Measurements from ENCODE around the gene BCO2. TPM values are rescaled to one million over a fixed set of nuclear protein-coding genes. Genes with fewer than 3 reads are reported as not detected.

Gene BCO2
- total RNA-seq, 1 experiment from 2014 or later, result 2.5 TPM

GRCh38 chr11:112267188-112267591, 91.9 kb downstream of the BCO2 start:
- TF ChIP-seq CTCF (conservative IDR thresholded peaks at IDR 0.05; ENCODE audit: low read depth, low read length) (no peak), EZH2 (IDR thresholded peaks at IDR 0.05; ENCODE audit: borderline replicate concordance, low read depth, low read length, poor library complexity, severe bottlenecking) (no peak)
- CTCF ChIA-PET, result interaction anchor here (0.5 kb wide), 1 partner anchor 12 kb away, joined by 6 read pairs; no protein-coding TSS in a partner anchor
- BruUV-seq (replicated peaks), result no TSS peak

GRCh38 chr11:112268406-112268805, 93.1 kb downstream of the BCO2 start:
- DNase-seq (ENCODE audit: low spot score), result no peak
- no peak overlapping the region for H3K27ac ChIP-seq (ENCODE audit: low read depth, low read length, poor library complexity, severe bottlenecking)
- H3K4me1 ChIP-seq (ENCODE audit: insufficient read depth, low read length, poor library complexity, severe bottlenecking), result no peaks in the 10 kb centered on the region
- intact Hi-C loops (cut with micrococcal nuclease; ENCODE audit: unreplicated experiment), result no loop called here
- ChIA-PET CTCF (no interaction called here), POLR2A (ENCODE audit: low non-redundant PET) (no interaction called here)
- no TSS peak for BruUV-seq (replicated peaks)
- no peak overlapping the region for H3K4me3 ChIP-seq (ENCODE audit: low read depth, low read length, poor library complexity, severe bottlenecking)
- H3K27me3 ChIP-seq (replicated peaks; ENCODE audit: insufficient read depth, low read depth, low read length, poor library complexity), result no peaks in the 10 kb centered on the region
- TF ChIP-seq CTCF (conservative IDR thresholded peaks at IDR 0.05; ENCODE audit: low read depth, low read length) (no peak), EZH2 (IDR thresholded peaks at IDR 0.05; ENCODE audit: borderline replicate concordance, low read depth, low read length, poor library complexity, severe bottlenecking) (no peak)
- H3K36me3 ChIP-seq (ENCODE audit: insufficient read depth, low read length, poor library complexity, severe bottlenecking), result no peaks in the 10 kb centered on the region
- H3K9me3 ChIP-seq (ENCODE audit: low read depth, low read length, poor library complexity, severe bottlenecking), result no peaks in the 10 kb centered on the region

More at GRCh38 chr11:112267188-112267591, 91.9 kb downstream of the BCO2 start:
- H3K4me3 ChIP-seq (ENCODE audit: low read depth, low read length, poor library complexity, severe bottlenecking), result no peak overlapping the region
- no peaks in the 10 kb centered on the region for H3K36me3 ChIP-seq (ENCODE audit: insufficient read depth, low read length, poor library complexity, severe bottlenecking)
- no peak for DNase-seq (ENCODE audit: low spot score)
- no peak overlapping the region for H3K27ac ChIP-seq (ENCODE audit: low read depth, low read length, poor library complexity, severe bottlenecking)
- intact Hi-C loops (cut with micrococcal nuclease; ENCODE audit: unreplicated experiment), result no loop called here
- H3K27me3 ChIP-seq (replicated peaks; ENCODE audit: insufficient read depth, low read depth, low read length, poor library complexity), result no peaks in the 10 kb centered on the region
- no peaks in the 10 kb centered on the region for H3K4me1 ChIP-seq (ENCODE audit: insufficient read depth, low read length, poor library complexity, severe bottlenecking)
- no peaks in the 10 kb centered on the region for H3K9me3 ChIP-seq (ENCODE audit: low read depth, low read length, poor library complexity, severe bottlenecking)
- POLR2A ChIA-PET (ENCODE audit: low non-redundant PET), result no interaction called here

Other genes with a start within 250 kb of the BCO2 start
- 22.4 and 24.6 TPM in 2 replicates for gene DIXDC1, start 238.2 kb upstream of the BCO2 start, total RNA-seq (2021)
- gene DLAT, start 150.1 kb upstream of the BCO2 start, total RNA-seq (2021), result 90.8 and 94.1 TPM in 2 replicates
- gene PIH1D2, start 101.5 kb upstream of the BCO2 start, total RNA-seq (2021), result 2.8 and 4.3 TPM in 2 replicates
- gene NKAPD1, start 101.2 kb upstream of the BCO2 start, total RNA-seq (2021), result 30.4 and 32.8 TPM in 2 replicates
- 97.7 and 99.6 TPM in 2 replicates for gene TIMM8B, start 88.8 kb upstream of the BCO2 start, total RNA-seq (2021)
- 119 and 135 TPM in 2 replicates for gene SDHD, start 88.6 kb upstream of the BCO2 start, total RNA-seq (2021)
- gene IL18, start 11.4 kb upstream of the BCO2 start, total RNA-seq (2021), result not detected in 2 replicates
- 0.26 and 0.41 TPM in 2 replicates for gene TEX12, start 8.1 kb upstream of the BCO2 start, total RNA-seq (2021)
- 83.8 and 96.8 TPM in 2 replicates for gene PTS, start 50.9 kb downstream of the BCO2 start, total RNA-seq (2021)
- not detected in 2 replicates for gene PLET1, start 85.3 kb downstream of the BCO2 start, total RNA-seq (2021)

Measured in A673 (cell line).